Measurements from ENCODE around the gene ITGA3.

Gene ITGA3

GRCh38 chr17:50139185-50139783 is 83.4 kb downstream of the ITGA3 start:
- H3K9ac ChIP-seq = no peak overlapping the region
- no peaks in the 10 kb centered on the region for H3K79me2 ChIP-seq (ENCODE audit: insufficient read depth, low read depth)
- H4K20me1 ChIP-seq (ENCODE audit: insufficient read depth) = no peaks in the 10 kb centered on the region
- H3K36me3 ChIP-seq (ENCODE audit: insufficient read depth) = peaks cover 14% of the 10 kb centered on the region; the same call in 1 of the 2 replicates
- no peaks in the 10 kb centered on the region for H3K27me3 ChIP-seq (ENCODE audit: insufficient read depth, low read depth)
- H3K4me2 ChIP-seq = no peak overlapping the region
- no peak overlapping the region for H3K27ac ChIP-seq
- no peak overlapping the region for H2AFZ ChIP-seq (ENCODE audit: low read depth)
- no peak overlapping the region for H3K4me3 ChIP-seq (IDR thresholded peaks at IDR 0.05; ENCODE audit: insufficient read depth, low read depth, low read length)
- TF ChIP-seq CTCF (conservative IDR thresholded peaks at IDR 0.05; ENCODE audit: low read depth, low read length) = no peak
- H3K4me1 ChIP-seq (ENCODE audit: low read depth, poor library complexity, severe bottlenecking) = peaks cover 7% of the 10 kb centered on the region
